Esophagus squamous epithelium (tissue), 5 donors: ENCODE measurements around the gene ARL6IP6. TPM values are rescaled to one million over a fixed set of nuclear protein-coding genes. Genes with fewer than 3 reads are reported as not detected.

Experiments
- DNase-seq: peaks from one replicate; lab custom pipeline; 2025; lab: John Stamatoyannopoulos, UW
- H3K27ac ChIP-seq, 4 donors: fragments of 200-600 bp; sonication (generic); one replicate each; pipeline ENCODE4 v1.5.1; 2016 to 2019; ENCODE audit warnings: mild to moderate bottlenecking in 1 of 4
- H3K27me3 ChIP-seq, 4 donors: fragments of 200-600 bp; sonication (generic); 1 replicate in 3 of 4; 2 replicates in 1 of 4; pipeline versions ENCODE4 v1.5.1 to v1.6.0; 2017 to 2021; ENCODE audit warnings: antibody characterized with exemption in 1 of 4
- H3K36me3 ChIP-seq, 3 donors: fragments of 200-600 bp; sonication (generic); one replicate each; pipeline ENCODE4 v1.5.1; 2016 to 2019
- H3K4me1 ChIP-seq, 3 donors: fragments of 200-600 bp; sonication (generic); one replicate each; pipeline ENCODE4 v1.5.1; 2017 to 2019
- H3K4me3 ChIP-seq, 4 donors: fragments of 200-600 bp; sonication (generic); 1 replicate in 3 of 4; 2 replicates in 1 of 4; pipeline ENCODE4 v1.5.1; 2016 to 2019; ENCODE audit warnings: mild to moderate bottlenecking in 2 of 4, moderate library complexity in 1 of 4
- H3K9me3 ChIP-seq, 3 donors: fragments of 200-600 bp; sonication (generic); one replicate each; pipeline ENCODE4 v1.5.1; 2016 to 2019
- CTCF ChIP-seq, 6 experiments: fragments of 450-650 bp in 4 of 6; fragments of 200-600 bp in 2 of 6; sonication (generic) in 2 of 6; IDR thresholded peaks; one replicate each; pipeline ENCODE4 v1.5.1; 2016 to 2019; ENCODE audit warnings: antibody characterized with exemption in 6 of 6, mild to moderate bottlenecking in 4 of 6, moderate library complexity in 4 of 6
- POLR2A ChIP-seq, 4 donors: fragments of 450-650 bp; IDR thresholded peaks; one replicate each; pipeline ENCODE4 v1.6.1; 2017; ENCODE audit warnings: antibody characterized with exemption in 4 of 4, mild to moderate bottlenecking in 4 of 4, moderate library complexity in 3 of 4
- WGBS, 2 donors: methylation state at CpG; one replicate each; pipeline ENCODE4 v1.1.5; 2018; 5-methylcytosine and 5-hydroxymethylcytosine counted together
- intact Hi-C: fragments of 100-400 bp; cut with DNase I; formaldehyde crosslinking; loops from one replicate; pipeline ENCODE4 v1.15.0; 2022
- total RNA-seq, 4 donors: library from RNA; depleted of rRNA; stranded (reverse); fragments of >200 nt; gene quantifications; one replicate each; pipeline ENCODE4 v1.1.0, GENCODE V29; 2016
- donor health status: DM: yes; HTN: yes; CAD: no.

The ARL6IP6 gene
- total RNA-seq, 4 donors from 2014 or later = 7.7 to 24.2 (median 19.0) TPM

- TF ChIP-seq CTCF (IDR thresholded peaks at IDR 0.05) = no peak
- no peak for TF ChIP-seq POLR2A (IDR thresholded peaks at IDR 0.05)
- 53 to 71% methylated on average over 1 of the region's 1 CpG for WGBS, 2 donors
- DNase-seq = no peak
- peaks cover 2 to 44% (median 24%) of the 10 kb centered on the region in 3 donors for H3K4me1 ChIP-seq
- peaks cover 0 to 51% (median 0%) of the 10 kb centered on the region in 3 donors for H3K36me3 ChIP-seq
- no peaks in the 10 kb centered on the region for H3K9me3 ChIP-seq
- no peaks in the 10 kb centered on the region for H3K27me3 ChIP-seq
- intact Hi-C loops = no loop called here
- no peak overlapping the region for H3K27ac ChIP-seq
- no peak overlapping the region for H3K4me3 ChIP-seq
Measured at GRCh38 chr2:152715112-152715511, 3.3 kb upstream of the ARL6IP6 start.

- peak overlapping the region; percentile 60 to 94 (median 85) for H3K4me3 ChIP-seq
- H3K9me3 ChIP-seq = no peaks in the 10 kb centered on the region
- H3K36me3 ChIP-seq = peaks cover 0 to 42% (median 0%) of the 10 kb centered on the region in 3 donors
- TF ChIP-seq POLR2A (IDR thresholded peaks at IDR 0.05) (no peak), CTCF (IDR thresholded peaks at IDR 0.05) (peak in 4 of 6 experiments; percentile 20 to 66 (median 36))
- 16 to 24% methylated on average over 8 of the region's 8 CpGs for WGBS, 2 donors
- H3K27ac ChIP-seq = peak overlapping the region in 2 of 4 donors; percentile 97 to 99
- H3K4me1 ChIP-seq = peaks cover 4 to 52% (median 27%) of the 10 kb centered on the region in 3 donors
- no peaks in the 10 kb centered on the region for H3K27me3 ChIP-seq
- intact Hi-C loops = no loop called here
- DNase-seq = no peak
Measured at GRCh38 chr2:152715854-152716428, 2.5 kb upstream of the ARL6IP6 start.

- intact Hi-C loops = no loop called here
- WGBS, 2 donors = 0% methylated on average over 13 of the region's 13 CpGs
- peaks cover 4 to 61% (median 27%) of the 10 kb centered on the region in 3 donors for H3K4me1 ChIP-seq
Measured at GRCh38 chr2:152716805-152717227, 1.6 kb upstream of the ARL6IP6 start.

GRCh38 chr2:152717228-152718075 is 968 bp upstream of the ARL6IP6 start, which contains the start of gene PRPF40A:
TSS of gene PRPF40A (minus strand) at chr2:152717461. CDS start at chr2:152717439, 22 bp downstream.
- 1 to 2% methylated on average over 25 to 26 of the region's 71 CpGs for WGBS, 2 donors
- Histone ChIP-seq H3K9me3 (no peaks in the 10 kb centered on the region), H3K4me1 (peaks cover 4 to 67% (median 27%) of the 10 kb centered on the region in 3 donors), H3K36me3 (peaks cover 0 to 29% (median 0%) of the 10 kb centered on the region in 3 donors), H3K4me3 (peak within 1 kb of the TSS; percentile 60 to 94 (median 85)), H3K27me3 (no peaks in the 10 kb centered on the region), H3K27ac (peak within 1 kb of the TSS; percentile 97 to 100 (median 98))
- TF ChIP-seq CTCF (IDR thresholded peaks at IDR 0.05) = peak in 1 of 6 experiments; percentile 17
- TF ChIP-seq POLR2A (IDR thresholded peaks at IDR 0.05) = peak in 3 of 4 donors; percentile 54 to 89 (median 77)
- intact Hi-C loops = no loop called here
- DNase-seq = peak; percentile 88

More at GRCh38 chr2:152716805-152717227, 1.6 kb upstream of the ARL6IP6 start:
- no peak for DNase-seq
- H3K9me3 ChIP-seq = no peaks in the 10 kb centered on the region
- peak overlapping the region; percentile 60 to 94 (median 85) for H3K4me3 ChIP-seq
- H3K27me3 ChIP-seq = no peaks in the 10 kb centered on the region
- H3K36me3 ChIP-seq = peaks cover 0 to 35% (median 0%) of the 10 kb centered on the region in 3 donors
- peak overlapping the region; percentile 97 to 100 (median 98) for H3K27ac ChIP-seq
- TF ChIP-seq POLR2A (IDR thresholded peaks at IDR 0.05) = no peak
- no peak for TF ChIP-seq CTCF (IDR thresholded peaks at IDR 0.05)
